Activated CD8-positive, alpha-beta memory T cell treated with anti-CD3 and anti-CD28 coated beads, Interleukin-2, amount 50 U/mL, for 4 hours (primary cell): ENCODE results near the gene ALDH1B1.
A peak's percentile ranks its signal among the peaks of the same experiment; 100 is the strongest.

Experiments used
- DNase-seq: peaks from one replicate; pipeline ENCODE4 v3.0.0-alpha.2; 2020

ALDH1B1 gene

DNA sequence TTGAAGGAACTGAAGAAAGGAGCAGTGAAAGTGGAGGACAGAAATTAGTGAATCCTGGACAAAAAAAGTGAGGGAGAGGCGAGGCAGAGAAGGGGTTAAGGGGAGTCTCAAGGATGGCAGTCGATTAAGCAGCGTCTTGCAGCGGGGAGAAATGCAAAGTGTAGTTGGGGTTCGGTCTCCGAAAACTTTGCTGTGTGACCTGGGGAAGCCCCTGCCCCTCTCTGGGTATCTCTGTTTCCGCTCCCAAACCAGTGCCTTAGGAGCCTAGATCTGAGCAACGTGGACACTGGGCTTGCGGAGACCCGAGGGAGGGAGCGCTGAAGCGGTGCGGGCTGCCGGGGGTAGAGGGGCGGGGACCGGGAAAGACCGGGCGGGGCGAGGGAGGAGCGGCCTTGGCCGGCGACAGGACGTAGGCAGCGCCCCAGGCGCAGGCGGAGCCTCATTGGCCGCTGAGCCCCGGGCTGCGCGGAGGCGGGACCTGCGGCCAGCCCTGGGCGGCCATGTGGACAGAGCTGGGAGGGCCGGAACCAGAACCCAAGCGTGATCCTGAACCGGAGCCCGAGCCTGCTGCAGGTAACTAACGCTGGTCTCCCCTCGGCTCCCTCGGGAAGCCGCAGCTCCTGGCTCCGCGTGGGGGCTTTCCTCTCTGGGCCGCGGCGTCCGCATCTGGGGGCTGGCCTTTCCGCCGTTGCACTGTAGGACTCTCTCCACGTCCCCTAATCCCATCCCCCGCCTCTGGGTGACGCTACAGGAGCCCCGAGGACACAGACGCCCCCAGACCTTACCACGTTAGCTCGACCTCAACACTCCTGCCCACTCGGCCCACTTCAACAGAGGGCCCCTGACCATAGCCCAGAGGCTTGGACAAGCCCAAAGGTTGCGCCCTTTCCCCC, at the start of gene ALDH1B1:
ALDH1B1 (plus strand) TSS at position 468 of the 893 bp plus-strand sequence. CDS start 3,047 bp downstream, outside the sequence.
- DNase-seq = peak; percentile 69

DNA sequence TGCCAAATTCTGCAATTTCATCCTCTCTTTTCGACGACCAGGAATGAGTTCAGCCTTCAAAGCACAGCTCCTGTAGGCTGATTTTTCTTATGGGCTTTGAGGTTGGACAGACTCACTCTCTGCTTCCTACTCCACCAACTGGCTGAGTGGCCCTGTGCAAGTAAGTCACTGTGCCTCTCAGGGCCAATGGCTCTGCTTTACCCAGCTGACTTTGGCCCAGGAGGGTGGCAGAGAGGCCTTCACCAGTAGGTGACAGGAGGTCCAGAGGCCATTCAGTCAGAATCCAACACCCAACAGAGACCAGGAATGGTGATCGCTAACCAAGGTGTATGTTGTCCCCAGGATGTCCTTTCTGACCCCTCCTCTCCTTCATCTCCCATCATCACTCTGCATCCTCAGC, 49.5 kb upstream of the ALDH1B1 start:
- DNase-seq = no peak

DNA sequence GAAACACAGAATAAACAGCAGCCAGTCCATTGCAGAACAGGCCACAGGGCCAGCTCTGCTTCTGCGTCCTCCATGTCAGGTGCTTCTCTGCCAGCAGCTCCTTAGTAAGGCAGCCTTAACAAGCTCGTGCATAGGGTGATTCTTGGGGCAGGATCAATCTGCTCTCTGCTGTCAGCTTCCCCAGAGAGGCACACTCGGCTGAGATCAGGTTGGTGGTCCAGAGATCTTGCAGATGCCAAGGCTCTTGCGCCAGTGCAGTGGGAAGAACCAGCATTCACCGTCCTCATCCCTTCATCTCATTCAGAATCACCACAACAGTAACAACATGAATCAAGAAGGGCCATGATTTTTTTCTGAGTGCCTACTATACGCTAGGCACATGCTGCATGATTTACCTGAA, 49.0 kb upstream of the ALDH1B1 start:
- DNase-seq = no peak

DNA sequence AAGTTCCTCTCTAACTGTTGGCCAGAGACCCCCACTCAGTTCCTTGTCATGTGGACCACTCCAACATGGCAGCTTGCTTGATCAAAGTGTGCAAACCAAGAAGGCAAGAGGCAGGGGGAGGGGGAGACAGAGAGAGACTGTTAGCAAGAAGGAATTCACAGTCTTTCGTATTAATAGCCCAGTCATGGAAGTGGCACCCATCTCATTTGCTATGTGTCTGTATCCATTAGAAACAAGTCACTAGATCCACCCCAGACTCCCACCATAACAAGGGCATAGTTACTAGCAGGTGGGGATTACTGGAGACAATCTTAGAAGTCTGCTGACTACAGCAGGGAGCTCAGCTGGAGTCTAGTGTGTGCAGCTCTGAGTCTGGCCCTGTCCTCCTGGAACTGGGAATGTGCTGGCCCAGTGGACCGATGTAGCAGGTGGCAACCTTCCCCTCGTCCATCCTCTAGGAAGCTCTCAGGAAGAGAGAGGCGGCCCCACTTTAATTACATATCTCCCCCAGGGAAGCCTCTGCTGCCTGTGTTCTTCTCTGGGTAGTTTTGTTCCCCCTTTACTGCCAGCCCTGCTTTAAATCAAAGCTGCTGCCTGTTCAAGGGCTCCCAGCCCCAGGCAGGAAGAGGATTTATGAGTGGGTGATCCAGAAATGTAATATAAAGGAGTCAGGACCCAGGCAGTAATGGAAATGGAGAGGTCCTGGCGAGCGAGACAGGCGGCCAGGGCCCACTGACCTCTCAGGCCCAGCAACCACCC, 47.8 kb upstream of the ALDH1B1 start:
- DNase-seq = no peak

GRCh38 chr9:38345851-38346755, 46.4 kb upstream of the ALDH1B1 start:
- no peak for DNase-seq

- no peak for DNase-seq
These were observed 45.7 kb upstream of the ALDH1B1 start for GRCh38 chr9:38346811-38347210.

- no peak for DNase-seq
These were observed 45.2 kb upstream of the ALDH1B1 start for GRCh38 chr9:38347271-38347671.

GRCh38 chr9:38347946-38348345, 44.6 kb upstream of the ALDH1B1 start:
- DNase-seq = no peak

- DNase-seq = no peak
These were observed 42.0 kb upstream of the ALDH1B1 start for GRCh38 chr9:38350529-38350928.

DNA sequence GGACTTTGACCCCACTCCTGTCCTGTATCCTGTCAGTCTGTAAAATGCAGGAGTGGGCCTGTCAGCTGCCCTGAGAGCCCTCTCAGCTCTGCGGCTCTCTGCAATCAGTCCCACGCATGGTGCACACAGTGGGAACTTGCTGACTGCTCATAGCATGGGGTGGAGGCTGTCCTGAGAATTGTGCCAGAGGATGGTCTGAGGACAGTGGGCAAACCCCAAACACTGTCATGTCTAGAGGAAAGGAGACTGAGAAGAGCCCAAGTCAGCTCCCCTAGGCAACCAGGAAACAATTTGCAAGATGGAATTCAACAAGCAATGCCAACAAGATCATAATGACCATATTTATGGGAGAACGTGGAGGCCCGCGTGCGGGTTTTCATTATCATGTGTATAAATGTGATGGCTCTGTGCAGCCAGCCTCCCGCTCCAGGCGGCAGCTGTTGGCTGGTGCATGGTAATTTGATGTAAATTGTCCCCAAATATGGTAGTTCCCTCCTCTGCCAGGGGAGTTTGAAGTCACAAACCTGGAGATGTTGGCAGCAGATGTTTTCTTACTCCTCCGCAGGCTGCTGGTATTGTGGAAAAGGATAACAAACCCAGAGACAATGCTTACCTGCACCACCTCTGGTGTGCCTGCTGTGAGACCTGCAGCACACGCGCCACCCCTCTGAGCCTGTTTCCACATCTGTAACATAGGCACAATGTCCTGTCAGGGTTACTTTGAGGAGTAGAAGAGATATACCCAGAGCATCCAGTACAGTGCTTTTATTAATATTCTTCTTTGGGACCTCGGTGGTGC, 39.8 kb upstream of the ALDH1B1 start:
- DNase-seq = no peak

DNA sequence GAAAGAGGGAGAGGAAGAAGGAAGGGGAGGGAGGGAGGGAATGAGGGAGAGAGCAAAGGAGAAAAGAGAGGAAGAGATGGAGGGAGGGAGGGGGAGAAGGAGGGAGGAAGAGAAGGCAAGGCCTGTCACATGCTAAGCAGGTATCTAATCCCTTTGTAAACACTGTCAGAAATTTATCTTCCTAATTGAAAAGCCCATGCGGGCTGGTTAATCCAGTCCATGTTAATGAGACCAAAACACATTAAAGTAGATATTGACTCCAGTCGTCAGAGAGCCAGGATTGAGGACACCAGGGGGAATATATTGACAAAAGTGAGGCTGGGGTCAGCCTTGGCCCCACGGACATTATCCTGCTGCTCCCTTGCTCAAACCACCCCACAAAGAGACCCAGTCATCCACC, 37.4 kb upstream of the ALDH1B1 start:
- DNase-seq = no peak

DNA sequence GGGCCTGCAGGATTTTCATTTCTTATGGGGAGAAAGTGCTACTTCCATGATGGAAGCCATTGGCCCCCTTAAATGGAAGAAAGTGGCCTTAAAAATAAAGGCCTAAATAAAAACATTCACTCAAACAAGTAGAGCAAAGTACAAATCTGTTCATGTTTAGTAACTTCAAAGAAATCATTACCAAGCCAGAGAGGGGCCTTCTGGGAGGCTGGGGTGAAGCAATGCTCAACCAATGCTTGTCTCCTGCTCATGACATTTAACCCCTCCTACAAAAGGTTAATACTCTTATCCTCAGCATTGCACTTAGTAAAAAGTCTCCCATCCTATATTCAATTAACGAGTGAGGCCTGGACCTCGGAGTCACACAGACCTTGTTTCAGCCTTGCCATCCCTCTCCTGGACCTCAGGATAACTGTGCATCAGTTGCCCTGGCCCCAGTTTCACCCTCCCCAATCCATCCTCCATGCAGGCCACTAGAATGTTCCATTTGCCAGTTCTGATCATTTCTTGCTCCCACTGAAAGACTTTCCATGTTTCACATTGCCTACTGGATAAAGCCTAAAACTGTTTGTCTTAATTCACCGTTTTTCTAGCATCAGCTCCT, 36.9 kb upstream of the ALDH1B1 start:
- DNase-seq = no peak

DNA sequence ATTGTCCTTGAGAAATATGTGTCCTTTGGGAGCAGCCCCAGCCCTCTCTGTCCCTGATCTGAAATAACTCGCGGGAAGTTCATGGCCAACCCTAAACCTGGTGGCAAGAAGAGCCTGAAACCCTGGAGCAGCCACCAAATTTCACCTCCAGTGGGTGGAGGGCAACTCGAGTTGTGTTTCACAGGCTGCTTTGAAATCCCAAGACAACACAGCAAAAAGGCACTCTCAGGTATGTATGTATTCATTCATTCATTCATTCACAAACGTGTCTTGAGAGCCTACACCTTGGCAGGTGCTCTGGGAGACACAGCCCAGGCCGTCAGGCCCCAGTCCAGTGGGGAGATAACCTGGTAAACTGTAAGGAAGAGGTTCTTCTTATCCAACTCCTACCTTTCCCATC, 35.7 kb upstream of the ALDH1B1 start:
- DNase-seq = no peak

- DNase-seq = no peak
These were observed 35.0 kb upstream of the ALDH1B1 start for GRCh38 chr9:38357350-38358114.

GRCh38 chr9:38358390-38359296, 33.9 kb upstream of the ALDH1B1 start:
- DNase-seq = no peak

DNA sequence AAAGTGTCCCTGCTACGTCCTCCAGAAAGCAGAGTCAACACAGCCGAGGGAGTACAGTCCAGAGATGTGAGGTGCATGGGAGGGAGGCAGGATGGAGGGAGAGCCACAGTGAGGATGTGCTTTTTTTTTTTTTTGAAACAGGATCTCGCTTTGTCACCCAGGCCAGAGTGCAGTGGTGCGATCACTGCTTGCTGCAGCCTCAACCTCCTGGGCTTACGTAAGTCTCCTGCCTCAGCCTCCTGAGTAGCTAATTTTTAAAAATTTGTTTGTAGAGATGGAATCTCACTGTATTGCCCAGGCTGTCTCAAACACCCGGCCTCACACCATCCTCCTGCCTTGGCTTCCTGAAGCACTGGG, 33.2 kb upstream of the ALDH1B1 start:
- no peak for DNase-seq

DNA sequence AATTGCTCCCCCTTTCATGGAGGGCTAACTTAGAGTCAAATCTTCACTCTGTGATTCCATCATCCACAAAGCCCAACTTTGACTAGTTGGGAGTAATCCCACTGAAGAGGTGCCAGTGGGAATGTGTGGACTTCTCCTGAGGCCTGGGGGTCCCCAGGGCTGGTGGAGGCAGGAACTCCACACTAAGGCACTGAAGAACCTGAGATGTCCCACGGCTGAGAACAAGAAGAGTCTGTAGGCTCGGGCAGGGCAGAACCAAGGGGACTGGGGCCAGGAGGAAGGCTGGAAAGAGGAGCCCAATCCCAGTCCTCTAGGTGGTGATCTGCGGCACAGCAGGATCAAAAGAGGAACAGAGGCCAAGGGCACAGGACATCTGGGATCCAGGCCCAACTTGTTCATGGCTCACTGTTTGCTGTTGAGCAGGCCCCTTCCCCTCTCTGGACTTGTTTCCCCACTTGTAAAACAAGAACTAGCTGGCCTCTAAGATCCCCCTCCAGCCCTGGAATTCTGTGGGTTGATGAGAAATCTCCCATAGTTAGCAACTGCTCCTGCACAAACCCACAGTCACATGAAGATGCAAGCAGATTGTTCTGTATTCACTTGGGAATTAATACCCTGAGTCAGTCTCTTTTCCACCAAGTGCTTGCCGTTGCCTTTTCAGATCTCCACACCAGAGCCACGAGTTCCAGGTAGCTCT, 32.7 kb upstream of the ALDH1B1 start:
- no peak for DNase-seq

- no peak for DNase-seq
These were observed 31.5 kb upstream of the ALDH1B1 start for GRCh38 chr9:38360839-38361472.

DNA sequence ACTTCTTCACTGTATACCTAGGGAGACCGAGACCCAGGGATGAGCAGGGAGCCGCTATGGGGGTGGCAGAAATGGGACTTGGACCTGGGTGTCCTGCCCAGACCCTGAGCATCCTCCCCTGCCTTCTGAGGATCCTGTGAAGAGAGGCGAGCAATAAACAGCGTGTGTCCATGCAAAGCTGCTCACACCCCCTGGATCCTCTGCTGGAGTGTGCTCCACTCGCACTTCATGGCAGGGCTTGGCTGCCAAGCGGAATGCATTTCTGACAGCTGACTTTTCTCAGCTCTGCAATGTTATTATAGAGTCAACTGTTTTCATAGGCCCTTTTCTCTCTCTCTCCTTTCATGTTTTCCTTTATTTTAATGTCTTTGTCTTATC, 31.0 kb upstream of the ALDH1B1 start:
- DNase-seq = no peak
